Activated gamma-delta T cell treated with anti-CD3 and anti-CD28 coated beads, Interleukin-2, amount 50 U/mL, for 16 hours (primary cell): ENCODE measurements around the gene DYNLT2.

Source experiments
- DNase-seq: peaks from one replicate; pipeline ENCODE4 v3.0.0-alpha.2; 2020; ENCODE audit warnings: low read depth

DYNLT2 gene, protein sequence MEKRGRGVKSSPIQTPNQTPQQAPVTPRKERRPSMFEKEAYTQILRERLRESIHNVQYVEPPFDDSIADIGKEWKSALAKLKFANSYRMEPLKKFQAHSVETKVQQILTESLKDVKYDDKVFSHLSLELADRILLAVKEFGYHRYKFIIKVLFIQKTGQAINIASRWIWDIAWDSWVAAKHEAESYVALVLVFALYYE

DNA sequence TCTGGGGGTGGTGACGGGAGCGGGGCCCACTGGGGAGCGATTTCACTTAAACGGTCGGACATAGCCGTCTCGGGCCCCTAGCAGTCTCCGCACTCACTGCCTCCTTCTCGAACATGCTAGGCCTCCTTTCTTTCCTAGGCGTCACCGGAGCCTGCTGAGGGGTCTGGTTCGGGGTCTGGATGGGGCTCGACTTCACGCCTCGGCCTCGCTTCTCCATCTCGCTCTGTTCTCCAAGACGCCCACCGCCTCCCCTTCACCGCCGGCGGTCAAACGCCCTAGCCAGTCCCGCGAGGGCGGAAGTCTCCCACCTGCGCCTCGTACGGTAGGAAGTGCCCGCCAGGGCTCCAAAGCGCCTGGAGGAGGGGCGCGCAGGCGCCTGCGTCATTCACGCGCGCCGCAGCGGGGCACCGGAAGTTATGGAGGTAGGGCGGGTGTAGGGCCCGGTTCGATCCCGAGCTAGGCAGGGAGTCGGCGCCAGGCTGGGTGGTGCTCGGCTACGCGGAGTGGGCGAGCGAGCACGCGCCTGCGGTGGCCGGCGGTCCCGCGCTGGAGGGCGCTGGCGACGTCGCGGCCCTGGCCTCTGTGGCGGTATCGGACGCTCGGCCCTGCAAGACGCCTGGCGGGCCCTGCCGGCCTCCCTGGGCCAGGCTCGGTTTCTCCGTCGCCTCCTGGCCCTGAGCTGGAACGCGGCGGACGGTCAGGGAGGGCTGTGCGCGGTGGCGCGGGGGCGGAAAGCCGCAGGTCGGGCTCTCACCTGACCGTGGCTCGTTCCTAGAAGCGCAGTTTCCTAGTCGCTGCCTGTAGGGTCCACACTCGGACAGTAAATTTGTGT is at the start of gene DYNLT2, which contains the start of gene ERMARD:
DYNLT2 (minus strand) TSS at position 331 of the 832 bp plus-strand sequence; CDS start at position 217, 114 bp downstream.
ERMARD (plus strand) TSS at position 381 of the 832 bp plus-strand sequence; CDS start at position 417, 36 bp downstream.
- DNase-seq = peak; percentile 91

DNA sequence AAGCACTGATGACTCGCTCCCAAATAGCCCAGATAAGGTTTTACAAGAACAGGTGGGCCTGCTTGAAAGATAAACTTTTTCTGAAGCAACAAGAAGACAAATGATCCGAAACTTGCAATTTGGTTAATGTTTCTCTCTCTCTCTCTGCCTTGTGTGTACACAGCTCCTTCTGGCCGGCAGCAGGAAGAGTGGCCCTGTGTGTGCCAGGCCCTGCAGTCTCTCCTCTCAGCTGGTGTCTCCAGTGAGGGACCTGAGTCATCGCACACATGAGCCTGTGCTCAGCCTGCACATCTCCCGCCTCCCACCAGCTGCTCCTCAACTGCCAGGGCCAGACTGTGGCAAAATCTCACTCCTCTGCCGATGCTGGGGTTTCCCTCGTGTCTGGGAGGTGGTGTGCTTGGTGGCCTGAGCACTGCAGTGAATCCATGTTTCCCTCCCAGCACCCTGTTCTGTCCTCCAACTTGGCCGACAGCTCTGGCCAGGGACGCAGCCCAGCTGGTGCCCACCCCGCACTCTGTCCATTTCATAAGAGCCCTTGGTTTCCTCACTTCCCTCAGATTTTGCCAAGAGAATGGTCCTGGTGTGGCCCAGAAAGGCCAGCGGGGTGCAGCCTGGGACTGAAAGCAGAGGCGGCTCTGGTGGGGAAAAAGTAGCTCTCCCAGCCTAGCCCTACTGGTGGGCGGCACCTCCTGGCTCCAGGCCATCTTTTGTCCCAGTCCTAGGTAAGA is 49.5 kb upstream of the DYNLT2 start:
- no peak for DNase-seq

DNA sequence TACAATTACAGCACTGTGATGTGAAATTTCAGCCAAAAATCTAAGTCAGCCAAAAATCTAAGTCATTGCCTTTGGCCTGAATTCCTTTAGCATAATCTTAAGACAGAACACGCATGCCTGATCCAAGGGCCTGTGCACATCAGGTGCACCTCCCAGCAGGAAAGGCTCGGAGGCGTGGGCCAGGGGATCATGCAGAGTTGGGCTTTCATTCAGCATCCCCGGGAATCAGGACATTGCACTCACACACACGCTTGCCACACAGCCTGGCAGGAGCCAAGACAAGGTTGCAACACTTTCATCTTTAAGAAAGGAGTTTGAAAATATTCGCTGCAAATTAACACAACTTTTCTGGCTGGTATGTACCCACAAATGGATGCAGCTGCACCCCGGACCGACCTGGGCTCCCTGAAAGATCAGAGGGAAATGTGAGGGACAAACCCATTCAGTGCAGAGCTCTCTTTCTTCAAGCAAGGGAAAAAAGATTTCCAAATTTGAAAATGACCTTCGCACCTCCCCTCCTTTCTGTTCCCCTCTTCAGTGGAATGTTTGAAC is 48.8 kb upstream of the DYNLT2 start:
- no peak for DNase-seq

DNA sequence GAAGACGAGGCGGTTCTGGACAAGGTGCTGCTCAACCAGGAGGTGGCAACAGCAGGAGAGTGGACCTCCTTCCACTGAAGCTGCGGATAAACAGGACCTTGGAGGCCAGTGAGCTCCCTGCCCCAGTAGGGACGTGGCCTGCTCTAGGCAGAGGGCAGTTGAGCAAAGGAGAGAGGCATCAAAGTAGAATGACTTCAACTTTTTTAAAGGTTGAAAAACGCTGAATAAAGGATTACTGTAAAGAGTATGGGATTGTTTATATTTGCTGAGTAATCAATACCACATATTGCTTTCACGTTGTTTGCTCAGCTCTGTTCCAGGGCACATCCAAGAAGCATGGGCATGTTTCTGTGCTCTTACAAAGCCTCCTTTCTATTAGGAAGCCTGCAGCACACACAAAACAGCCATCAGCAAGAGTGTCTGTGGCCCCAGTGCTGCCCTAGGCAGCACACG is 48.1 kb upstream of the DYNLT2 start:
- DNase-seq = no peak

DNA sequence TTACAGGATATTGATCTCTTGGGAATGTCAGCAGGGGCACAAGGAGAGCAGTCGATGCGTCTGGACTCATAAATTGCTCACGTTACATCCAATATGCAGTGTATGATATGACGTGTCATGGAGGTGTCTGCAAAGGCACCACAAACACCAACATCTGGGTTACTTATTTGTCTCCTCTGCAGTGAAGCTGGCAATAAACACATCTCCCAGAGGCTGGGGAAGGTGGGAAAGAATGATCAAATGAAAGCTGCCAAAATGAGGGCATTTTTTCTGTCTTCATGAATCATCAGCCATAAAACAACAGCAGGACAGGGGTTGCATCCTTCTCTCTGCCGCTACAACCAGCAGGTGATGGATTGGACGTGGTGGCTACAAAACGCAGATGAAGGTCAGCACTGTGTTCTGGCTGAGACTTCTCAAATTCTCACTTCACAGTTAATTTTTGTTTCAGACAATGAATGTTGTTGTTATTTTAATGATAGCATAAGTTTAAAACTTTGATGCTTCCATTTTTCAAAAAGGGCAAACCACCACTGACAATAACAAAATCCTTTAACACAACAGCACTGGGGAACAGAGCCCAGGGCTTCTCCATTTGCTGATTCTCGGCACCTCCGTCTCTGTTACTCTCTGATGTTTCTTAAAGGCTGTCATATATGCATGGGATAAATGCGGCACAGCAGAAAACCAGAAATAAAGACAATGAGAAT is 47.5 kb upstream of the DYNLT2 start:
- no peak for DNase-seq

DNA sequence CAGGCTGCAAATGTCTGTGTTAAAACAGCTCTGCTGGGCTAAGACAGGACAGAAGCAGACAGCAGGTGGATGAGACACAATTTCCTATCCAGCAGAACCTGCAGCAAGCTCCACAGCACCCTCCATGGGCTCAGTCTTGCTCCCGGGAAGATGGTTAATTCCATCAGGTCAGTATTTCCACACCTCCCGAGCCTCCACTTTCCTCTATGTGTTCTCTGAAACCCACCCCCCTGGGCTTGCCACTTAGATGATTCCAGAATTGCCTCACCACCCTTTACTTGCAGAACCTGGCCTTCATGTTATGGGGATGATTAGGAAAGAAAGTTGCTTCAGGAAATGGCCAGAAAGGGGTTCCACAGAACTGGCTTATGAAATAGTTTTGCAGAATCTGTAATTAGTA is 43.8 kb upstream of the DYNLT2 start:
- no peak for DNase-seq

DNA sequence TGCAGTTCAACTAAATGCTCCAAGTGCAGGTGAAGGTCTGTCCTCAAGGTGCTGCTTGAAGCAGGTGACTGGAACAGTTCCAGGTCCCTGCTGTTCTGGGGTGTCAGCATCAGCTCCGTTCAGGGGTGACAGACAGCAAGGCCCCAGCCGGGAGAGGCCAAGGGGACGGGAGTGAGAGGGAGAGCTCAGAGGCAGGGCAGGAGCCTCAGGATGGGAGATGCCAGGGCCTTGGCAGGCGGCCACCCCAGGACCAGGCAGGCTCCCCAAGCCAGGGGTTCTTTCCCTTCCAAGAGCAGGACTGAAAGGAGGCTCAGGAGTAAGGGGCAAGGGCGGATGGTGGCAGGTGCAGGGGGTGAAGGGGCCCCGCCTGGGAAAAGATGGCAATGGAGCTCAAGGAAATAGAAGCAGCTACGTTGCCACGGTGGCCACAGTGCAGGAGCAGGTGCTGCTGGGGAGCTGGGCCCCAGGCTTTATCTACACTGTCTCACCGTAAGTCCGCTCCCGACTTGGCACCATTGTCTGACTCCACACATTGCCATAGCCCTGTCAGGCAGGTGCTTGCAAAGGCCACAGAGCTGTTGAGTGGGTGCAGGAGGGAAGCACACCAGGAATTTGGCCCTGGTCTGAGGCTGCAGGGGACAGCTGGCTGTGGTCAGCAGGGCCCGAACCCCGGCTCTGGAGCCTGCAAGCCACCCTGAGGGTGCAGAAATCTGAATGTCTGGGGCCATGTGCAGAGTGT is 43.1 kb upstream of the DYNLT2 start:
- no peak for DNase-seq

DNA sequence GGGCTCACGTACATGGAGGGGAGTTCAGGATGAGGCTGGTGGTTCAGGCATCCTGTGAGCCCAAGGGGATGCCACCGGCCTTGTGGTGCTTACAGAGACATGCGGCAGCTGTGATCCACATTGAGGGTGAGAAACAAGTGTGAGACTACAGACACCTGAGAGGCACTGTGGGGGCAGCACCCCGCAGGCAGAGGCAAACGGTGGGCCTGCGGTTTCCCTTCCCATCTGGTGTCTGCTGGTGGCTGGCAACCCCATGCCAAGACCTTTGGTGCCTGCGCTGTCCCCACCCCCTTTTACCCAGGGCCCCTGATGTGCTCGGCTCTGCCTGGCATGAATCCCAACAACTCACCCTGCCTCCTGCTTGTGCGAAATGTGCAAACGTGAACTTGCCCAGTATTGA is 42.0 kb upstream of the DYNLT2 start:
- no peak for DNase-seq

DNA sequence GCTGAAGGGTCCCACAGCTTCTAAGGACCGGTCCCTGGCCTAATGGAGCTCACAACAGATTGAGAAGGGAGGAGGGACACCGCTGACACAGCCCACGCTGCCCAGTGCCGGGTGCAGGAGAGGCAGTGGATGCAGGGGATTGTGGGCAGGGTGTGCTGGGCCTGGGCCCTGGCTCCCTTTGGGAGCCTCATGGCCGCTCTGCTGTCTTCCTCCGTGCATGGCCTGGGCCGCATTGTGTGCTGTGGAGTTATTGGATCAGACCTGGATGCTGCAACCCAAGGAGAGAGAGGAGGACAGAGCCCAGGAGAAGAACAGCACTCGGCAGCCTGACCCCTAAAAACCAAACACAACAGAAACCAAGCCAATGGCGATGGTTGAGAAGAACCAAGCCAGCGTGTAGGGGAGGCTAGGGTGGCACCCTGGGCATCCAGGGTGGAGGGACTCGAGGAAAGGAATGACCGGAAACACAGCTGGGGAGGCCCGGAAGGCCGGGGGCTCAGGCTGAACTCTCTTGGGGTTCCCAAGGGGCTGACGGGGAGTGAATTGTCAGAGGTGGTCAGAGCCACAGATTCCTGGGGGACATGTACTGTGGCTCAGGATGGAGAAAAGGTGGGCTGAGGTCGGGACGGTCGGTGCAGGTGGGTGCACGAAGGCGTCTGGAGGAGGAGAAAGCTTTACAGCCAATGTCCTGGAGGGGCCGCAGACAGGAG is 41.1 kb upstream of the DYNLT2 start:
- DNase-seq = no peak

DNA sequence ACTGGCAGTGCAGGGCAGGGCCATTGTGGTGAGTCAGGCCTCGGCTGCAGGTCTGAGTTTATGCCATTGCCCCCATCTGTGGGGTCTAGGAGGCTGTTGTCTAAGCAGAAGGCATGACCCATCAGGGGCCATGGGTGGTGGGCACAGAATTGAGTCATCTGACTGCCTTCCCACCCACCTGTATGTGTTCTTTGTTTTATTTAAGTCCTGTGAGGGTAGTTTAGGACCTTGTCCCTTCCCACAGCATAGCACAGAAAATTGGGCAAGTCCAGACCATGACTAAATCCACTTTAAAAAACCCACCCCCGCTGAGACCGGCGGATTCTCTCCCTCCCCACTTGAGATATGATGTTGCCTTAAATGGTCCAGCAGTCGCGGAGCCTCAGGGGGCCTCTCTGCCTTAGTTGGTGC is 40.4 kb upstream of the DYNLT2 start:
- DNase-seq = no peak

DNA sequence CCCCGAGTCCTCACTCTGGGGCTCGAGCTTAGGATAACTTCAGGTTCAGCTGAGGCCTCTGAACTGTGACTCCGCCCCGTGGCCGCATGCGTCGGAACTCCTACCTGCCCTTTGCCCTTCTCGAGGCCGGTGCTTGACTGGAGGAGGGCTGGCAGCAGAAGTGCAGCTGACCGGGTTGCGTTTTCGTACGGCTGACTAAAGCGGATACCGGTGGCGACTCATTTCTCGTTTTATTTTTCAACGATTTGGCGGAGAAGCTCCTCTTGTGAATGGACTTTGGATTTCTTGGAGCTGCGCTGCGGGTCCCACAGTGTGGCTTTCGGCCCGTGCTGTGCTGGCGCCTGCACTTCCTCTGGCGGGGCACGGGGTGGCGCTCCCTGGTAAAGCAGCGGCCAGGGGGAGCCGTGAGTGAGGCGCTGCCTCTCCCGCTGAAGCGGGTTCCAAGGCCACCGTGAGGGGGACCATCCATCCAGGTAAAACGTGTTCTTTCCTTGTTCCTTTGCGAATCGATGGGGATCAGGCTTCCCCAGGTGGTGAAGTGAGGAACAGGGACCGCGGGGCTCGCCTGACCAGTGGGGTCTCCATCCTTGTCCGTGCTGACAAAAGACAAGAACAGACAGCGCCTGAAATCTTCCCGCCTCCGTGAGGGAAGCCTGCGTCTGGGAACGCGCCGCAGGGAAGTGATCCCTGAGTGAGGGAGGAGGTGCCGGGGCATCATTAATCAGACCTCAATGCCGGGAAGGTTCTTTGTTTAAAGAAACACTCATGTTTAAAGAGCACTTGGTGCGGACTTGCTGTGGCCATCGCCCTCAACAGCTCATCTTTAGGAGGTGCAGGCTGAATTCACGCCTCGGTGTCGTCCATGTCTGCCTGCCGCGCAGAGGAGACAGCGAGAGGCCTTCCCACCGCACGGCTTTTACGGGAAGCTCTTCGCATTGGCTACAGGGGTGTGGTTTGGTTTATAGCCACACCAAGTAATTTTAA is 38.9 kb upstream of the DYNLT2 start:
- peak; percentile 58 for DNase-seq

DNA sequence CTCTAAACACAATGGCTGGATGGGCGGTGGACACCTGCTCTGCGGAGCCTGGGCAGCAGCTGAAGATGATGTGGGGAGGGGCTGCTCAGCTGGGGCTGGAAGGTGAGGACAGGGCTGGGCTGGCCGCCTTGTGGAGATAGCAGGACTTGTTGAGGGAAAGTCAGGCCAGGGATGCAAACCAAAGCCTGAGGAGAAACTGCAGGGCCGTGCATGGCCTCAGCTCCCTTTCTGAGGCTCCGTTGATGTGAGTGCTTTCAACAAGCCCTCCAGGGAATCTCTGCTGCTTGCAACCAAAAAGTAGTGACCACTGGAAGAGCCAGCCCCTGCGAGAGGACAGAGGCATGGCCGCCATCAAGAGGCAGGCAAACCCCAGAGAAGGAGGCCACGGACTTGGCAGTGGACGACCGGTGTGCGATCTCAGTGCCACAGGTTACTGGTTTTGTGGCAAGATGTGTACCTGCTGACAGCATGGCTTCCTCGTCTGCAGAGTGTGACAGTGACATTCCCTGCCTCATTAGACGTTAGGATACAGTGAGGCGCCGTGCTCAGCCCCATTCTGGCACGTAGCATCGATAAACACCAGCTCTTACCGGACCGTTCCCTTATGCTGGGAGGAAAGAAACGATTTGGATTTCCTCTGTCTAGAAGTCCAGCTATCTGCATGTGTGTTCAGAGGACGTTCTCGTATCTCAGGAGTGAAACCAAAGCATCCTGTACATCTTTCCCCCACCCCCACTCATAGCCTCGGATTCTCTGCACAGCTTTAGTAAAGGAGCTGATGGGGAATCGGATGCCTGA is 38.0 kb upstream of the DYNLT2 start:
- no peak for DNase-seq

DNA sequence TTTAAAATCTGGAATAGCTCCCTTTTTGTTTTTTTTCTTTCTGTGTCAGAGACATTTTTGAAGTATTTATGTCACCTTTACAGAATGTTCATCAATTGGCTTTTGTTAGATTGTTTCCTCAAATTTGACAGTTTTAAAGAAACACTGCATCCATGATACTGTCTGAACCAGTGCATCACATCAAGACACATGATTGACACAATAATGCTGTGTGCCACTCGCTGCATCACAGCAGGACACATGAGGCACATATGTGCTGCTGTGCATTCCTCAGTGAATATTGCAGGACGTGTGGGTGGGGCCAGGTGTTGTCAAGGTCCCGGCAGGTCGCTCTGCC is 37.4 kb upstream of the DYNLT2 start:
- DNase-seq = no peak

DNA sequence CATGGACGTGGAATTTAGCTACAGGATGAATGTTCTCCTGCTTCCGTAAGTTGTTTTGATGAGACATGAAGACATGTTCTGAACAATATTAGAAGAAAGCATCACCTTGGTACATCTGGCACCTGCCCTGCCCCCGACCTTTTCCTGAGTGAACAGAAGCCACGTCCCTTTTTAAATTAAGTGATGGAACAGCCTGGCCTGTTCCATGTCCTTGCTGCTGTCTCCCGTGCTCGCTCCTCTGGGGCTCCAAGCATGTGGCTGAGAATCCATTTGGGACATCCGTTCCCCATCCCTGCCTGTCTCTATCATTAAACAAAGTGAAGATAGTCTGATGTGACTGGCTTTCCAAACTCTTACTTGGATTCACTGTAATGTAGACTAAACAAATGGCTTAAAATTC is 36.4 kb upstream of the DYNLT2 start:
- DNase-seq = no peak

DNA sequence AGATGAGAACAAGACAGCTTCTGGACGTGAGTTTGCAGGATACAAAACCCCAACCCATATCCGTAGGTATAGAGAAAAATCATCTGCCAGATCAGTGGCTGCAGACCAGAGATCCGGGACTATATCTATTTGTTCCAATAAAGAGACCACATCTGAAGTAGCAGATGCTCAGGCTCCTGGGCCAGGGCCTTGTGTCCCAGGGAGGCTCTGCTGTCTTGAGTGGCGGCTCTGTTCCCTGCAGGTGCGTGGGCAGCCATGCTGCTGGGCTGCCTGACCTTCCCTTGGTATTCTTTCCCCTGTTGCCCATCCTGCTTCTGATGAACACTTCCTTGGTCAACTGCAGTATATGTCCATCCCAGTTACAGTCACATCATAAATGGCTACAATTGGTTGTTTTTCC is 35.0 kb upstream of the DYNLT2 start:
- no peak for DNase-seq

DNA sequence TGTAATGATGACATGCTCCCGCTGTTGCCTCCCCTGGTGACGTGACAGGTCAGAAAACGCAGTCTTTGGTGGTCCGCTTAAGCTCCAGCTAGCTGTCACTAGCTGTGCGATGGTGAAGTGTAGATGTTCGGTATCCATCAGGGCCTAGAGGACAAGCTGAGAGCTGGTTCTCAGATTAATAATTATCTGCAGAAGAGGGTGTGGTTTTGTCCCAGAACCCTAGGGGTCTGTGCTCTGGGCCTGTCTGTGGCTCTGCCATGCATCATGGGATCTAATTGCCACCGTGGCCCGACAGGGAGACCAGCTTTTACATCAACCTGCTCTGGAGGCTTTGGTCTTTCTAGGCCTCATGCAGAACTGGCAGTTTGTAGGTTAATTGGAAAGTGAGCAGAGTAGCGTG is 34.2 kb upstream of the DYNLT2 start:
- no peak for DNase-seq

DNA sequence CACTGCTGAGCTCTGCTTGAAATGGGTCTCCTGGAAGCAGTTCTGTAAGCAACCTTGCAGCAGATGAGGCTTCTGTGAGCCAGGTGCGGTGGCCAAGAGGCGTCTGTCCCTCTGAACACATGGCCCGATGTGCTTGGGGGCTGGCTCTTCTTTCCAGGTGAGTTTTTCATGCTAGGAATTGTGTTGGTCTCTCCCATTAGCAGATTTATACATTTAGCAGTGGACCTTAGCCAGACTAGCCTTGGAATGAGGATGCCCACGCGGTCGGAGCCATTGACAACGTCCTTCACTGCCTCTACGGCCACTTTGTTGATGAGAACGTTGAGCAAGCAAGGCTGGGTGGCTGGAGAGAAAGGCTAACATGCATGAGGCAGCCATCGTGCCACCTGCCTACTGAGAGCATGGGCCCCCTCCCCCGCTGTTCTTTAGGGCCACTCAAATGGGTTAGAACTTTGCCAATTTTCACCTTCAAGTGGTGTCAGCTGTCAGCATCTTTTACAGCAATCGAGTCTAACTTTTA is 33.5 kb upstream of the DYNLT2 start:
- DNase-seq = no peak
